GM20431 (cell line): Measurements from ENCODE around the gene ZNF573.
"Not testable (repeated sequence)": the region's sequence is repeated elsewhere in the genome, so short reads cannot be mapped to it uniquely, and the experiment has no call there.

Source experiments
- in situ Hi-C: fragments of 300-500 bp; cut with MseI, MboI; formaldehyde crosslinking; loops from one replicate; pipeline ENCODE4 v1.15.0; 2020; ENCODE audit warnings: low sequenced_read_pairs; ENCODE audit not compliant: unreplicated experiment

The ZNF573 gene

DNA sequence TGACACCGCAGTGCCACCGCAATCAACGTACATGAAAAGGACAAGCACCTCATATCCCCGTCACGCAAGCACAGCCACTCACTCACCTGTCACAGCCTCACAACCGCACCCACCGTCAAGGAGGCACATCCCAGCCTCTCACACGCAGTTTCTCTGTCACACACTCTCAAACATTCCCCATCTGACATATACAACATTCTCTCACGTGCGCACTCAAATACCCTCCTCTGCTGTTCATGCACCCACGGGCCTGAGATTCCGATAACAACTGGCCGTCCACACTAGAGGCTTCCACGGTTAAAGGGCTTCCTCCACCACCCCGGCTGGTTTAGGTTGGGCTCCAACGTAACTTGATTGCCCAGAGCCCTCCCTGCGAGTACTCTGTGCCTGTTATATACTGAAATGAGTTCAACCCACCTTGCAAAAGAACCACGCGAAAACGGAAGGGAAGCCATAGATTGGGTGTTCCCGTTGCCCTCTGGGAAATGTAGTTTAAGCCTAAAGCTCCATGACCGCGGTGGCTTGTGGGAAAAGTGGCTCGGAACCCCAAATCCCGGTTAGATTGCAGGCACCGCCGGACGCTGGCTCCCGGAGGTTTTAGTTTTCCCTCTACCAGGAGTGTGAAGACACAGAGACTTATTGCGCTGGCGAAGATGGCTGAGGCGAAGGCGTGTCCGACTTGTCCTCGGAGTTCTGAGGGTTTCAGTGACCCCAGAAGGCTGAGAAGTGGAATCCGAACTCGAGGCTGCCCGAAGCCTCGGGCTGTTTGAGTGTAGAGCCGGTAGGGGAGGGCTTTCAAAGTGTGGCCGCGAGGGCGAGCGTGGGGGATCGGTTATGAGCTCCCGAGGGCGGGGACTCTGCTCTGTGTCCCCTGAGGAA lies at the start of gene ZNF573:
ZNF573 (minus strand) TSS at position 460 of the 879 bp plus-strand sequence. CDS start 5,857 bp downstream, outside the sequence.
- in situ Hi-C loops: no loop called here

DNA sequence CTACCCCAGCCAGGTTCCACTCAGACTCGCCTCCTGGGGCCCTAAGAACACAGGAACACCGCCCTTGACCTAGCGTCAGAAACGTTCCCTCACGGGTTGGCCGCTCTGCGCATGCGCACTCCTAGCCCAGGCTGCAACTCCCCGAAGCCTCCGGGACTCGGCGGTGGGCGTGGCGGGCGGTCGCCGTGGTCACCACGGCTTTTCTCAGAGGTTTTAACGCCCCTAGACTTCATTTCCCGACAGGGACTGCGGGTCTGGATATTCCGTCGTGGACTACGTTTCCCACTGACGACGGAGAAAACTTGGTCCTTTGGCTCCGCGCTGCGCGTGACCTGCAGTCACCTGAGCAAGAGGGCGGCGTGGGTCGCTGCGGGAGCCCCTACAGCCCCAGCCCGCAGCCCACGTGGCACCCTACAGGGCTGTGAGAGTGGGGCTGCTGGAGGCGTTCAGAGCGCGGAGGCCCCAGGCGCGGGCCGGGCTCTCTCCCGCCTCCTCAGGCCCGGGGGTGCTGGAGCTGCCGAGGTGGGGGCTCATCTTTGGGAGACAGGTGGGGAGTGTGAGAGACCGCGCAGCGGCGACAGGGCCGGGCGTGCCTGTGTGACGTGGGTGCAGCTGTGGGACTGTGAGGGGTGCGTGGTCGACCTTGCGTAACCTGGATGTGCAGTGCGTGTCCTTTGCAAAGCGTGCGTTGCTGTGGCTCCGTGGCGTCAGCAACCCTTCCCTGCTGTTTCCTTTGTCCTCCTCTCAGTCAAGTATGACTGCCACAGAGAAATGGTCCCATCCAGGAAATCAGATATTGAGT lies 38.0 kb upstream of the ZNF573 start:
- in situ Hi-C loops: no loop called here

DNA sequence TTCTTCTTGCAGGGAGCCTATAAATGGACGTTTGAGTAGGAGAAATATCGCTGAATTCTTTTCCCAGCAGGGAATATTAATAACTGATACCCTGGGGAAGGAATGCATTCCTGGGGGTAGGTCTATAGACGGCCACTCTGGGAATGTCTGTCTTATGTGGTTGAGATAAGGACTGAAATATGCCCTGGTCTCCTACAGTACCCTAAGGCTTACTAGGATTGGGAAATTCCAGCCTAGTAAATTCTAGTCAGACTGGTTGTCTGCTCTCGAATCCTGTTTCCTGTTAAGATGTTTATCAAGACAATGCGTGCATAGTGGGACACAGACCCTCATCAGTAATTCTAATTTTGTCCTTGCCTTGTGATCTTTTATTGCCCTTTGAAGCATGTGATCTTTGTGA lies 36.2 kb upstream of the ZNF573 start:
- in situ Hi-C loops: not testable (repeated sequence)

DNA sequence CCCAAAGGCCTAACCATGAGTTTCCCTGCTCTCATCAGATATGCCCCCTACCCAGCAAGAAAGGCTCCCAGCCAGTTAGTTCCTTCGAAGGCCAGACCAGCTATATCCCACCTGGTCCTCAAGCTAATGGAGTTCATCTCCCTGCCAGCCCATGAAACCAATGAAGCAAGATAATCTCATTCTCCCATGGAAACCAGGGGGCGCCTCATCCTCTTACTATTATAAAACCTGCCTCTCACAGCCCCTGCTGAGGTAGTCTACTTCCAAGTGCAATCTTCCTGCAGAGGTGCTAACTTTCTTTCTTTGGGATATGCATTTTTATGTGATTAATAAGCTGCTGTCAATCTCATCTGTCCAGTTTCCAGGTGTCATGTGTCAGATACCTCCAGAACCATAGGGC lies 34.0 kb upstream of the ZNF573 start:
- in situ Hi-C loops: no loop called here

DNA sequence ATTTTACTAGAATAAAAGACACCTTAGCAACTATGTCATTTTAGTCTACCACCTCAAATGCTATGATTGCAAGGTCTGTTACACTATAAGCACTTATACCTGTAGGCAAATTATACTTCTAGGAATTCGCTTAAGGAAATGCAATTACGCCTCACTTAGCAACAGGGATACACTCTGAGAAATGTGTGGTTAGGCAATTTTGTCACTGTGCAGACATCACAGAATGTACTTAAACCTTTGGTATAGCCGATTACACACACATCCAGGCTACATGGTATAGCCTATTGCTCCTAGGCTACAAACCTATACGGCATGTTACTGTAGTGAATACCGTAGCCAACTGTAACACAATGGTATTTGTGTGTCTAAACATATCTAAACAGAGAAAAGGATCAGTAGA lies 30.0 kb upstream of the ZNF573 start:
- in situ Hi-C loops: no loop called here

DNA sequence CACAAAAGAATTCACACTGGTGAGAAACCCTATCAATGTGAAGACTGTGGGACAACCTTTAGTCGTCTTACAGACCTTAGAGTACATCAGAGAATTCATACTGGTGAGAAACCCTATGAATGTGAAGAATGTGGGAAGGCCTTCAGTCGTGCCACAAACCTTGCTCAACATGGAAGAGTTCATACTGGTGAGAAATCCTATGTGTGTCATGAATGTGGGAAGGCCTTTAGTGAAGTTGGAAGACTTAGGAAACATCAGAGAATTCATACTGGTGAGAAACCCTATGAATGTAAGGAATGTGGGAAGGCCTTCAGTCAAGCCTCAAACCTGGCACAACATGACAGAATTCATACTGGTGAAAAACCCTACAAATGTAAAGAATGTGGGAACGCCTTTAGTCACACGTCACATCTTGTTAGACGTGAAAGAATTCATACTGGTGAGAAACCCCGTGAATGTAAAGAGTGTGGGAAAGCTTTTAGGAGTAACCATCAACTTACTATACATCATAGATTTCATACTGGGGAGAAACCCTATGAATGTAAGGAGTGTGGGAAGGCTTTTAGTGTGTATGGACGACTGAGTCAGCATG lies 24.0 kb upstream of the ZNF573 start:
- in situ Hi-C loops: no loop called here

DNA sequence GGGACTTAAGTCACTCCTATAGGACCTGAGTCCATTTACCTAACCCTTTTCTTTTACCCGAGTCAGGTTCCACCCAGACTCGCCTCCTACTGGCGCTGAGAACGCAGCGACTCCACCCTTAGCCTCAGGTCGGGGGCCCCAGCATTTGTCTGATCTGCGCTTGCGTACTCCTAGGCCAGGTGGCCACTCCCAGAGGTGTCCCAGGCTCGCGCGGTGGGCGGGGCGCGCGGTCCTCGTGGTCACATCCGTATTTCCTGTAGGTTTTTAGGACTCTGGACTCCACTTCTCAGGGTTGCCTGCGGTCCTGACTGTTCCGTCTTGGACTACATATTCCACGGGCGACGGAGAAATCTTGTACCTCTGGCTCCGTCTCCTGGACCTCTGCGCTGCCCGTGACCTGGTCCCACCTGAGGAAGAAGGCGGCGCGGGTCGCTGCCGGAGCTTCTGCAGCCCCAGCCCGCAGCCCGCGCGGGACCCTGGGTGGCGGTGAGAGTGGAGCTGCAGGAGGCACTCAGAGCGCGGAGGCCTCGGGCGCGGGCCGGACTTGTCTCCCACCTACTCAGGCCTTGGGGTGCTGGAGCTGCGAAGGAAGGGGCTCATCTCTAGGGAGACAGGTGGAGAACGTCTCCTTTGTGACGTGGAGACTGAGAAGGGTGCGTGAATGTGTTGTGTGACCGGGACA lies 11.0 kb upstream of the ZNF573 start:
- in situ Hi-C loops: no loop called here

DNA sequence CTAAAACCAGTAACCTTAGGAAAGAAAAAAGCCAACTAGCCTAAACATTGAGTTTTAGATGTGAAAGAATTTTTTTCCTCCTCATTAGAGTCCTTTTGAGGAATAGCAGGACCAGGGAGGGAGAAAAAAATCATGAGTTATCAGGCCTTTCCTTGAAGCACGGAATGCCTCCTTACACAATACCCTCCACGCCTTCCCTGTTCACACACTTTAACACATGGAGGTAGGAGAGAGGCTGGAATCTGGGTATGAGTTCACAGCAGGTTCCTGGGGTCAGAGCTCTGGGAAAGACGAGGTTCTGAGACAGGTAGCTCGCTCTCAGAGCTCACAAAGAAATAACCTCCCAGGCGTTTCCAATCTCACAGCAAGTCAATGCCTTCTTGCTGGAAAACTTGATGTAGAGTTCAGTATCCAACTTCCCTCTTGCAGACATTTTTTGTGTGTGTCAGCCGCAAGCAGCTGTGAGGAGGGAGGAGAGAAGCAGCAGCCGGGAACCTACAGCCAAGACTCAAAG lies 716 bp downstream of the ZNF573 start:
- in situ Hi-C loops: no loop called here

DNA sequence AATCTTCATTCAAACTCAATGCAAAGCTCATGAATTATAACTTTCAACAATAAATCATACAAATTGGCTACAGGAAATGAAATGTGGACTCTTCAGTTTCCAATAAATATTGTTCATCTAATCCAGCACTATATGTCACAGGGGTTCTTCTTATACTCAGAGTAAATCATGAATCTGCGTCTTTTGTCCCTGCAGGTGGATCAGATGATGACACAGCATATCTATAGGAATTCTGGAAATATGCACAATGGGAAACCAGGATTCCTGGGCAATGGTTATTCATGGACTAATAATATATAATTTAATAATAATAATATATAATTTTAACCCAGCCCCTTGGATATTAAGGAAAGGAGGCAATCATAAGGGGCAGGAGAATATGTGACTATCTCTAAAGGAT lies 8.4 kb downstream of the ZNF573 start:
- in situ Hi-C loops: no loop called here

DNA sequence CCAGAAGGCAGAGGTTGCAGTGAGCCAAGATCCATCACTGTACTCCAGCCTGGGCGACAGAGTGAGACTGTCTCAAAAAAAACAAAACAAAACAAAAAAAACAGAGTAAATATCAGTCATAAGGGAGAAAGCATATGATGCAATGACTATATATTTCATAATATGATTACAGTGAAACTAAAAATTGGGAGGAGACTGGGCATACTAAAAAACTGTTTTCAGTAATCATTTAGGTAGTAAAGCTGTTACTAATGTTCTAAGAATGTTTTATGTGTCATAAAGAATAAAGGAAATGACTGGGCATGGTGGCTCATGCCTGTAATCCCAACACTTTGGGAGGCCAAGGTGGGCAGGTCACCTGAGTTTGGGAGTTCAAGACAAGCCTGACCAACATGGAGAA lies 15.9 kb downstream of the ZNF573 start:
- in situ Hi-C loops: no loop called here

DNA sequence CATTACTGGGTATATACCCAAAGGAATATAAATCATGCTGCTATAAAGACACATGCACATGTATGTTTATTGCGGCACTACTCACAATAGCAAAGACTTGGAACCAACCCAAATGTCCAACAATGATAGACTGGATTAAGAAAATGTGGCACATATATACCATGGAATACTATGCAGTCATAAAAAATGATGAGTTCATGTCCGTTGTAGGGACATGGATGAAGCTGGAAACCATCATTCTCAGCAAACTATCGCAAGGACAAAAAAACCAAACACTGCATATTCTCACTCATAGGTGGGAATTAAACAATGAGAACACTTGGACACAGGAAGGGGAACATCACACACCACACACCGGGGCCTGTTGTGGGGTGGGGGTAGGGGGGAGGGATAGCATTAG lies 21.7 kb downstream of the ZNF573 start:
- in situ Hi-C loops: not testable (repeated sequence)

DNA sequence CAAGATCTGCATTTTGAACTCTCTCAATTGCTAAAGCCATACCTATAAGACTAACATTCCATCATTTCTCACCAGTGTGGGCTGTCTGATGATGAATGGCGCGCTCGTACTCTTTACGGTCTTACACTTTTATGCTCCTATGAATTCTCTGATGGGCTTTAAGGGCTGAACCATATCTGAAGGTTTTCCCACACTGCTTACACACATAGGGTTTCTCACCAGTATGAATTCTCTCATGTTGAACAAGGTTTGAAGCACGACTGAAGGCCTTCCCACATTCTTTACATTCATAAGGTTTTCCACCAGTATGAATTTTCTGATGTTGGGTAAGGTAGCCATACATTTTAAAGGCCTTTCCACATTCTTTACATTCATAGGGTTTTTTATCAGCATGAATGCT lies 41.0 kb downstream of the ZNF573 start:
- in situ Hi-C loops: no loop called here

DNA sequence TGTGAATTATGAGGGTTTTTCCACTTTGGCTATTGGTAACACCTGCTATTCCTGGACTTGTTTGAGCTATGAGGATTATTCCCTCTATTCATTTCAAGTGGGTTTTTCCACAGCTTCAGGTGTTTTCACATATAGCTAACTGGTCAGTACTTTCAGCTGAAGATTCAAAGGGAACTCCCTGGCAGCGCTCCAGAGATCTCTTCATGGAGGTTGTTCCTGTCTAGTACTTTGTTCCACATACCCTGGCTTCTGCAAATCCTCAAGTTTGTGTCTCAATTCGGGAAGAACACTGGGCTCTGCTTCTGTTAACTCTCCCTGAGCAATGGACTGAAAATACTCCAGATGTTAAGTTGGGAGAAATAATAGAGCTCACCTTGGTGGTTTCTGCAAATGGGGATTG lies 54.2 kb downstream of the ZNF573 start:
- in situ Hi-C loops: no loop called here

DNA sequence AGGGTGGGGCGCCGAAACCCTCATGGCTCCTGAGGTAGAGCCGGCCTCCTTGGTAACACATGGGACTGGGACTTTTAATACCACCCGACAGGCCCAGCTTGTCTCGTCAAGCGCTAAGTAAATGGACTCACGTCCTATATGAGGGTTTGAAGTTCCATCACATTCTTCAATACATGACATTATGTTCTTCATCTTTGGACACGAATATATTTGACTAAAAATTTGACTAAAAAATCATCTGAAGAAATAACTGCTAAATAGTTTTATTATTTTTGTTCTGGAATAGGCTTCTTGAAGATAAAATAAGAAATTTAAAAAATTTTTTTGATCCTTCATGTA lies 59.5 kb downstream of the ZNF573 start:
- in situ Hi-C loops: no loop called here

DNA sequence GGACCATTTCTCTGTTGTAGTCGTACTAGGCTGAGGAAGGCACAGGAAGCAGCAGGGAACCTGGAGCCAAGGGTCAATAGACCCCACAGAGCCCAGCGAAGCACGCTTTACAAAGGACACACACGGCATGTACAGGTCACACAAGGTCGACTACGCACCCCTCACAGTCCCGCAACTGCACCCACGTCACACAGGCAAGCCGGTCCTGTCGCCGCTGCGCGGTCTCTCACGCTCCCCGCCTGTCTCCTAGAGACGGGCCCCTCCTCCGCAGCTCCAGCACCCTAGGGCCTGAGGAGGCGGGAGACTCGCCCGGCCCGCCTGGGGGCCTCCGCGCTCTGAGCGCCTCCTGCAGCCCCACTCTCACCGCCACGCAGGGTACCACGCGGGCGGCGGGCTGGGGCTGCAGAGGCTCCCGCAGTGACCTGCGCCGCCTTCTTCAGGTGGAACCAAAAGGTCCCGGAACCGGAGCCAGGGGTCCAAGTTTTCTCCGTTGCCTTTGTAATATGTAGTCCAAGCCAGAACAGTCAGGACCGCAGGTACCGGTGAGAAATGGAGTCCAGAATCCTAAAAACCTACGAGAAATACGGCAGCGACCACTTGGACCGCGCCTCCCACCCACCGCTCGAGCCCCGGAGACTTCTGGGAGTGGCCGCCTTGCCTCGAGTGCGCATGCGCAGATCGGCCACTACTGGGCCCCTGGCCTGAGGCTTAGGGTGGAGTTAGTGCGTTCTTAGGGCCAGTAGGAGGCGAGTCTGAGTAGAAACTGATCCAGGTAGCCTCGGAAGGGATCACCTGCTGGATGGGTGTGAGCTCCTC lies 60.1 kb downstream of the ZNF573 start, which contains the start of gene ZNF607:
ZNF607 (minus strand) TSS at position 651 of the 816 bp plus-strand sequence. CDS start 8,143 bp downstream, outside the sequence.
- in situ Hi-C loops: no loop called here

DNA sequence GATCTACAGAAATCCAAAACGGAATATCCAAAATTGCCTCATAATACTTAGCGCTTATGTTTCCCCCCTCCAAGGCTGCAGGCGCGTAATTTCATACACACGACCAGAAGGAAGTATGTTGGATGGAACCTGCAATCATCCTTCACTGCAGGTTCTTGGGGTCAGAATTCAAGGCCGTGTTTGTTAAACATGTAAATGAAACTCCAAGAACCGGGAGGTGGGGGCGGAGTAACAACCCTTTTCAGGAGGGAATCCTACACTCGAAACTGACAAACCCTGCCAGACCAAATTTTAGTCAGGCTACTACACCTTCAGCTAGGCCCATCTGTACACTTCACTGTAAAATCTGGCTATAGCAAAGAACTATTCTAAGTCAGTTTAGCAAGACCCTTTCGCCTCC lies 61.1 kb downstream of the ZNF573 start:
- in situ Hi-C loops: no loop called here

DNA sequence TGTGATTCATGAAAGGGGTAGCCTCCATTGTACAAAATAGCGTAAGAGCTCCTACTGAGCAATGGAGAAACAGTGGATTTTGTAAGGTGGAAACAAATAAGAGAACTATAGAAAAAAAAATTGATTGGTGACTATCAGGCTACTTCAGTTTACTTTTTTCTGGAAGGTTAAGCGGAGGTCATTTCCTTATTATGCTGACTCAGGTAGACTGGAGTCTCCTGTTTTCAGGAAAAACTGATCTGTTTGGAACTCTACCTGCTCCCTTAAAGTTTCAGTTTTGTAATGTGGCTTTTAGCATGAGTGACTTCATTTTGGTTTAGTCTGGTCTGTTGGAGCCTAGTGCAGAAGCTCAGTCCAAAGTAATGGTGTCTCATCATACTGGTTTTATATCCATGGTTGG lies 63.2 kb downstream of the ZNF573 start:
- in situ Hi-C loops: no loop called here

DNA sequence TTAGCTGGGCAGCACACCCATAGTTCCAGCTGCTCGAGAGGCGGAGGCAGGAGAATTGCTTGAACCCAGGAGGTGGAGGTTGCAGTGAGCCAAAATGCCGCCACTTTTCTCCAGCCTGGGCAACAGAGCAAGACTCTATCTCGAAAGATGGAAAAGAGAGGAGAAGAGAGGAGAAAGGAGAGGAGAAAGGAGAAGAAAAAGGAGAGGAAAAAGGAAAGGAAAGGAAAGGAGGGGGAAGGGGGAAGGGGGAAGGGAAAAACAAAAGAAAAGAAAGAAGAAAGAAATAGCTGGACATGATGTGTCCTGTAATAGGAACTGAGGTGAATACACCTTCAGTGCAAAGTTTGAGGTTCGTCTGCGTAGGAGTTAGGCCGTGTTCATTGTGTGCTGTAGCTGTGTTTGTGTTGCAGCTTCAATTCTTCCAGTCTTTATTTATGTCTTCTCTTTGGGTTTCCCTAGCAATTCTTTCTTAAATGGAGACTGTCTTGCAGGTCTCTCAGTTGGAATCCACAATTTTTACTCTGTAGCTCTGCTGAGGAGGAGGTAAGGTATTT lies 73.3 kb downstream of the ZNF573 start:
- in situ Hi-C loops: no loop called here

DNA sequence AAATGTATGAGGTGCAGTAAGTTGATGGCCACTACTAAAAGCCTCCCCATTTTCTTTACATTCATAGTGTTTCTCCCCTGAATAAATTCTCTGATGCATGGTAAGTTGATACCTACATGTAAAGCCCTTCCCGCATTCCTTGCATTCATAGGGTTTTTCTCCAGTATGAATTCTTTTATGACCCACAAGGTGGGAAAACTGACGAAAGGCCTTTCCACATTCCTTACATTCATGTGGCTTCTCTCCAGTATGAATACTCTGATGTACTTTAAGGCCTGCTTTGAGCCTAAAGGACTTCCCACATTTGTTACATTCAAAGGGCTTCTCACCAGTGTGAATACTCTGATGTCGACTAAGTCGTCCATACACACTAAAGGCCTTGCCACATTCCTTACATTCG lies 80.3 kb downstream of the ZNF573 start:
- in situ Hi-C loops: no loop called here
